ENCODE measurements around the gene ATP8B1.

Gene ATP8B1

DNA sequence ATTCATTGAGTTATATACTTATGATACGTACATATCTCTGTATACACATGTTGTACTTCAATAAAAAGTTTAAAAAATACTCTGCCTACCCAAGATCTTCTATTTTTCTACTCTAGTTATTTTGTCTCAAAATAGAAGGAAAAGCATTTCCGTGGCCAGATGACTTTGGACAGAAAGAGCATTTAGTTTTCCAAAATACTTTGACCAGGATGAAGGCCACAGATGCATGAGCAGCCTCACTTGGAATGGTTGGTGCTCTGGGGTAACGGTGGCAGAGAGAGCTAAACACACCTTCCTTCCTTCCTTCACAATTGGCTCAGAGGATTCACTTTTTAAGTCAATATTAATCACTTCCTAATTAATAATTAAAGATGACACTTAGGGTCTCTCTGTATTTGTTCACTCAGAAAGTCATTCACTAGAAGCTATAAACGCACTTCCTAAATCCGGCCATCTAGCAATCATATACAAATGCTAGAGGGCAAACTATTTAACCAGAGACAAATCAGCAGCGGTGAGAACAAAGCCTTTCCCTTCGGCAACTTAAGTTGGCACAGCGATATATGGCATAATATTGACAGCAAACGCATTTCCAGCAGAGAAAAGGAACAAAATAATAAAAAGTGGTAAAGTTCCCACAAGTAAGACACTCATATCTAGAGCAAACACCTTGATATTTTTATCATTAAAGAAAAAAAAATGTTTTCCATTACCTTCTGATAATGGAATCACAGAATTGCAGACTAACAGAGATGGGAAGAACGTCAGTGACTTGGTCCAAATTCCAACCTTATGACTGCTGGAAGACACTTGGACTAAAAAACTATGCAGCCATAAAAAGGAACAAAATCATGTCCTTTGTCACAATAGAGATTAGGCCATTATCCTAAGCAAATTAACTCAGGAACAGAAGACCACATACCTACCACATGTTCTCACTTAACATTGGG lies 125.6 kb downstream of the ATP8B1 start:
- no peak for DNase-seq (ENCODE audit: extremely low read depth, insufficient read length)
- no peak for TF ChIP-seq CTCF (IDR thresholded peaks at IDR 0.05; ENCODE audit: insufficient read depth, low read length, poor library complexity, severe bottlenecking)
- H3K36me3 ChIP-seq (ENCODE audit: control insufficient read depth, insufficient read depth, low read length) = no peaks in the 10 kb centered on the region
- no peak overlapping the region for H3K4me3 ChIP-seq (replicated peaks; ENCODE audit: low read depth, low read length)
- H3K27me3 ChIP-seq (replicated peaks; ENCODE audit: control insufficient read depth, insufficient read depth, low read length) = no peaks in the 10 kb centered on the region

DNA sequence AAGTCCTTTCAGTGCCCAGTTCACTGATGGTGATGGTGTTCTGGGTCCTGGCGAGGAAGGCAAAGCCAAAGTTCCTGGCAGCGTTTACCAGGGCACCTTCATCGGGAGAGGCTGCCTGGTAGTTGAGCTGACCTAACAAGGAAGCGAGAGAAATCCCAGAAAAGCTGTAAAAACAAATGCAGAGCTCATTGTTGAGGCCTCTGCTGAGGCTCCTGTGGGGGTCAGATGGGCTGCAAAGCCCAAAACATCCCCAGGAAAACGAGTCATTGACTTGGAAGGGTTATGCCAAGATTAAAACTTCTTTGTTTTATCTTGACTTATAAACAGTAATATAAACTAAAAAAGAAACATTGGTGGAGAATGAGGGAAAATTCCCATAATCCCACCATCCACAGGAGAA lies 128.2 kb downstream of the ATP8B1 start:
- no peak overlapping the region for H3K4me3 ChIP-seq (replicated peaks; ENCODE audit: low read depth, low read length)
- TF ChIP-seq CTCF (IDR thresholded peaks at IDR 0.05; ENCODE audit: insufficient read depth, low read length, poor library complexity, severe bottlenecking) = no peak
- H3K27me3 ChIP-seq (replicated peaks; ENCODE audit: control insufficient read depth, insufficient read depth, low read length) = no peaks in the 10 kb centered on the region
- no peak for DNase-seq (ENCODE audit: extremely low read depth, insufficient read length)
- H3K36me3 ChIP-seq (ENCODE audit: control insufficient read depth, insufficient read depth, low read length) = no peaks in the 10 kb centered on the region

DNA sequence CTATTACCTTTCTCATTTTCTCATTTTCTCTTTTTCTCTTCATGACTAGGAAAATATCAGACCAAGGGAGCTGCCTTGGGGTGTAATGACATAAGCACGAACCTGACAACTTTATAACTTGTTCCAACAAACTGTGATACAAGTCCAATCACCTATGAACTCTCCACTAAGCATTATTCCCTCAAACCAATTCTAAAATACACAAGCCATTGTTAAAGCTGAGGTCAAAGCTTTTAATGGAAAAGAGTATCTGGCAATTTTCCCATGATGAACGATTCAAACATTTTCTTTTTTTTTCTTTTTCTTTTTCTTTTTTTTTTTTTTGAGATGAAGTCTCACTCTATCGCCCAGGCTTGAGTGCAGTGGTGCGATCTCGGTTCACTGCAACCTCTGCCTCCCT lies 133.1 kb downstream of the ATP8B1 start:
- Histone ChIP-seq H3K36me3 (ENCODE audit: control insufficient read depth, insufficient read depth, low read length) (no peaks in the 10 kb centered on the region), H3K27me3 (replicated peaks; ENCODE audit: control insufficient read depth, insufficient read depth, low read length) (no peaks in the 10 kb centered on the region), H3K4me3 (replicated peaks; ENCODE audit: low read depth, low read length) (no peak overlapping the region)
- TF ChIP-seq CTCF (IDR thresholded peaks at IDR 0.05; ENCODE audit: insufficient read depth, low read length, poor library complexity, severe bottlenecking) = no peak
- no peak for DNase-seq (ENCODE audit: extremely low read depth, insufficient read length)

GRCh38 chr18:57668021-57668420 lies 135.1 kb downstream of the ATP8B1 start:
- Histone ChIP-seq H3K27me3 (replicated peaks; ENCODE audit: control insufficient read depth, insufficient read depth, low read length) (no peaks in the 10 kb centered on the region), H3K36me3 (ENCODE audit: control insufficient read depth, insufficient read depth, low read length) (no peaks in the 10 kb centered on the region), H3K4me3 (replicated peaks; ENCODE audit: low read depth, low read length) (no peak overlapping the region)
- TF ChIP-seq CTCF (IDR thresholded peaks at IDR 0.05; ENCODE audit: insufficient read depth, low read length, poor library complexity, severe bottlenecking) = no peak
- no peak for DNase-seq (ENCODE audit: extremely low read depth, insufficient read length)

- Histone ChIP-seq H3K4me3 (replicated peaks; ENCODE audit: low read depth, low read length) (no peak overlapping the region), H3K27me3 (replicated peaks; ENCODE audit: control insufficient read depth, insufficient read depth, low read length) (no peaks in the 10 kb centered on the region), H3K36me3 (ENCODE audit: control insufficient read depth, insufficient read depth, low read length) (no peaks in the 10 kb centered on the region)
- DNase-seq (ENCODE audit: extremely low read depth, insufficient read length) = no peak
- TF ChIP-seq CTCF (IDR thresholded peaks at IDR 0.05; ENCODE audit: insufficient read depth, low read length, poor library complexity, severe bottlenecking) = no peak
These were observed 136.2 kb downstream of the ATP8B1 start for GRCh38 chr18:57666818-57667497.
